GM12878 (cell line): ENCODE data around the gene GABRB3. TPM values are rescaled to one million over a fixed set of nuclear protein-coding genes. Genes with fewer than 3 reads are reported as not detected.

Experiments used
- ATAC-seq: fragments of 200-7000 bp; cut with Tn5 transposase; 3 replicates; pipeline ENCODE4 v1.9.1; 2020; ENCODE audit warnings: mild to moderate bottlenecking, moderate library complexity
- BruUV-seq: library from RNA; stranded (reverse); fragments of 400-500 nt; replicated peaks from 2 replicates; lab custom pipeline; 2021; lab: Mats Ljungman, UMichigan
- CTCF ChIA-PET: fragments of 300-600 bp; sonication (Branson Sonifier 250); formaldehyde crosslinking; extraction: SDS; loops from one replicate; lab custom pipeline; 2021; ENCODE audit warnings: inconsistent platforms; lab: Yijun Ruan, JAX
- POLR2A ChIA-PET: fragments of 350-600 bp; formaldehyde crosslinking; extraction: SDS; loops from one replicate; lab custom pipeline; 2021; ENCODE audit warnings: inconsistent platforms; lab: Charles Lee
- RAD21 ChIA-PET: fragments of 300-600 bp; sonication (Branson Sonifier 250); formaldehyde crosslinking; loops from one replicate; lab custom pipeline; 2023; ENCODE audit warnings: antibody characterized with exemption; ENCODE audit not compliant: unreplicated experiment; lab: Charles Lee
- SMC1A ChIA-PET: fragments of 300-600 bp; sonication (Branson Sonifier 250); formaldehyde crosslinking; loops from one replicate; lab custom pipeline; 2023; ENCODE audit not compliant: unreplicated experiment, uncharacterized antibody; lab: Charles Lee
- DNase-seq: peaks from one replicate; pipeline ENCODE4 v3.0.0-alpha.2; 2011; ENCODE audit warnings: low read depth, low spot score
- FAIRE-seq: peaks from 3 replicates; lab custom pipeline; 2011; peaks lifted over from hg19 to GRCh38; lab: Jason Lieb, UNC
- H2AFZ ChIP-seq: 2 replicates; pipeline ENCODE4 v1.6.0; 2011; ENCODE audit warnings: low read depth, low read length, control low read depth; ENCODE audit not compliant: control insufficient read depth
- H3K27ac ChIP-seq: 2 replicates; pipeline ENCODE4 v1.5.1; 2011; ENCODE audit warnings: control low read depth; ENCODE audit not compliant: control insufficient read depth, insufficient read depth
- H3K27me3 ChIP-seq, 2 experiments: replicated peaks in 1 of 2; 2 replicates each; pipeline versions ENCODE4 v1.6.0 to v1.6.1; 2011; ENCODE audit warnings: low read length in 1 of 2; ENCODE audit not compliant: control insufficient read depth in 2 of 2, insufficient read depth in 2 of 2
- H3K36me3 ChIP-seq, 2 experiments: 2 replicates each; pipeline ENCODE4 v1.5.1; 2011; ENCODE audit warnings: low read length in 1 of 2; ENCODE audit not compliant: control insufficient read depth in 2 of 2, insufficient read depth in 2 of 2
- H3K4me1 ChIP-seq: 2 replicates; pipeline ENCODE4 v1.6.1; 2011; ENCODE audit warnings: mild to moderate bottlenecking, low read length, moderate library complexity, mixed read lengths; ENCODE audit not compliant: control insufficient read depth, insufficient read depth
- H3K4me2 ChIP-seq: 2 replicates; pipeline ENCODE4 v1.6.0; 2011; ENCODE audit warnings: control low read depth; ENCODE audit not compliant: control insufficient read depth, insufficient read depth
- H3K4me3 ChIP-seq: fragments of 200-600 bp; sonication (generic); 2 replicates; pipeline ENCODE4 v1.5.1; 2016
- H3K79me2 ChIP-seq: 2 replicates; pipeline ENCODE4 v1.6.0; 2011; ENCODE audit warnings: low read length; ENCODE audit not compliant: control insufficient read depth, insufficient read depth
- H3K9ac ChIP-seq: 2 replicates; pipeline ENCODE4 v1.8.0; 2011; ENCODE audit warnings: low read length, control low read depth, mixed read lengths; ENCODE audit not compliant: control insufficient read depth, insufficient read depth
- H3K9me3 ChIP-seq: replicated peaks from 3 replicates; pipeline ENCODE4 v1.5.1; 2011; ENCODE audit warnings: mild to moderate bottlenecking, low read length; ENCODE audit not compliant: control insufficient read depth, insufficient read depth
- H4K20me1 ChIP-seq: 2 replicates; pipeline ENCODE4 v1.6.0; 2011; ENCODE audit not compliant: control insufficient read depth, insufficient read depth
- ATF2 ChIP-seq: IDR thresholded peaks from 2 replicates; pipeline ENCODE4 v1.6.1; 2012; ENCODE audit warnings: low read length, inconsistent platforms
- BACH1 ChIP-seq: fragments of 450-650 bp; IDR thresholded peaks from 2 replicates; pipeline ENCODE4 v1.6.1; 2017; ENCODE audit warnings: mild to moderate bottlenecking, borderline replicate concordance
- CBX5 ChIP-seq: sonication (generic); IDR thresholded peaks from 2 replicates; pipeline ENCODE4 v1.6.1; 2016; ENCODE audit warnings: low read depth, moderate library complexity, mild to moderate bottlenecking, inconsistent platforms
- E4F1 ChIP-seq: fragments of 450-650 bp; IDR thresholded peaks from 2 replicates; pipeline ENCODE4 v1.6.1; 2018; ENCODE audit warnings: borderline replicate concordance, mild to moderate bottlenecking; ENCODE audit not compliant: partially characterized antibody
- ETV6 ChIP-seq, 2 experiments: fragments of 450-650 bp in 1 of 2; IDR thresholded peaks in 1 of 2; conservative IDR thresholded peaks in 1 of 2; 2 replicates each; pipeline ENCODE4 v1.6.1; 2014; ENCODE audit warnings: antibody characterized with exemption in 1 of 2, borderline replicate concordance in 1 of 2, low read depth in 1 of 2, mild to moderate bottlenecking in 1 of 2, moderate library complexity in 1 of 2
- HSF1 ChIP-seq: fragments of 150-350 bp; IDR thresholded peaks from 2 replicates; pipeline ENCODE4 v1.6.1; 2014; ENCODE audit warnings: mild to moderate bottlenecking, low read depth, low read length
- MLLT1 ChIP-seq: fragments of 450-650 bp; IDR thresholded peaks from 2 replicates; pipeline ENCODE4 v1.6.1; 2016; ENCODE audit warnings: mild to moderate bottlenecking
- MTA2 ChIP-seq: fragments of 450-650 bp; IDR thresholded peaks from 2 replicates; pipeline ENCODE4 v1.6.1; 2016; ENCODE audit warnings: low read depth, mild to moderate bottlenecking, moderate library complexity
- MXI1 ChIP-seq: fragments of 150-350 bp; IDR thresholded peaks from 2 replicates; pipeline ENCODE4 v1.6.1; 2011; ENCODE audit warnings: low read depth, mild to moderate bottlenecking, inconsistent platforms, low read length, improper control_type of control experiment
- PKNOX1 ChIP-seq: fragments of 450-650 bp; IDR thresholded peaks from 2 replicates; pipeline ENCODE4 v1.6.1; 2016; ENCODE audit warnings: mild to moderate bottlenecking
- POLR2AphosphoS2 ChIP-seq: IDR thresholded peaks from 2 replicates; pipeline ENCODE4 v1.6.1; 2011; ENCODE audit warnings: low read depth, mild to moderate bottlenecking, low read length, improper control_type of control experiment, moderate library complexity
- RAD51 ChIP-seq: fragments of 450-650 bp; IDR thresholded peaks from 2 replicates; pipeline ENCODE4 v1.6.1; 2016; ENCODE audit warnings: moderate library complexity, mild to moderate bottlenecking, inconsistent platforms
- SMC3 ChIP-seq: IDR thresholded peaks from 2 replicates; pipeline ENCODE4 v1.6.1; 2011; ENCODE audit warnings: low read length, improper control_type of control experiment, borderline replicate concordance
- SREBF1 ChIP-seq: IDR thresholded peaks from 2 replicates; pipeline ENCODE4 v1.6.1; 2012; ENCODE audit warnings: mild to moderate bottlenecking, low read length
- STAT1 ChIP-seq: fragments of 450-650 bp; conservative IDR thresholded peaks from 2 replicates; pipeline ENCODE4 v1.6.1; 2014; ENCODE audit warnings: antibody characterized with exemption, mild to moderate bottlenecking
- WGBS: methylation state at CpG from one replicate; pipeline ENCODE4 v1.1.6; 2016; ENCODE audit warnings: low lambda C conversion rate; ENCODE audit not compliant: insufficient replicate concordance, insufficient coverage; ENCODE audit errors: missing lambda C conversion rate; 5-methylcytosine and 5-hydroxymethylcytosine counted together
- in situ Hi-C: fragments of 300-500 bp; cut with MboI; formaldehyde crosslinking; loops from 9 replicates; pipeline ENCODE4 v1.14.3; 2018; ENCODE audit warnings: mixed read lengths
- intact Hi-C: fragments of 100-400 bp; cut with micrococcal nuclease; formaldehyde crosslinking; loops from one replicate; pipeline ENCODE4 v1.14.2; 2022; ENCODE audit not compliant: unreplicated experiment
- polyA plus RNA-seq, 11 experiments: library from polyadenylated mRNA; depleted of rRNA in 4 of 11; unstranded in 6 of 11; stranded (reverse) in 5 of 11; fragments of >200 nt; fragmentation: Nextera tagmentation in 4 of 11; fragmentation: Illumina TruSeq in 1 of 11; extraction: Ambion mirVana in 4 of 11; extraction: Trizol in 1 of 11; gene quantifications; 1 replicate in 1 of 11; 2 replicates in 10 of 11; pipeline versions ENCODE4 v1.2.1 to v1.2.3, GENCODE V29; 2011 to 2016; ENCODE audit warnings: inconsistent platforms in 2 of 11, missing spikeins in 2 of 11, low read depth in 1 of 11
- total RNA-seq, 4 experiments: library from RNA; depleted of rRNA in 3 of 4; stranded (reverse); fragments of >200 nt in 3 of 4; fragmentation: Illumina TruSeq in 1 of 4; extraction: Trizol in 1 of 4; gene quantifications; 2 replicates each; pipeline versions ENCODE4 v1.2.1 to v1.2.3, GENCODE V29; 2013 to 2021

The GABRB3 gene
- total and polyA plus RNA-seq, 10 of the 15 experiments (the other 5 are each of a cell fraction or from before 2014, with no cell fraction given), result 0.05 to 0.08 (median 0.05) TPM; not detected in 7

- ChIA-PET SMC1A (no interaction called here), RAD21 (no interaction called here), CTCF (no interaction called here), POLR2A (no interaction called here)
- ATAC-seq, result no peak
- BruUV-seq, result no TSS peak
- Histone ChIP-seq H2AFZ (no peak overlapping the region), H3K27me3 (no peaks in the 10 kb centered on the region), H3K4me1 (no peaks in the 10 kb centered on the region), H3K36me3 (no peaks in the 10 kb centered on the region), H4K20me1 (no peaks in the 10 kb centered on the region), H3K4me2 (no peak overlapping the region), H3K9ac (no peak overlapping the region), H3K4me3 (no peak overlapping the region), H3K79me2 (no peaks in the 10 kb centered on the region), H3K27ac (no peak overlapping the region), H3K9me3 (no peaks in the 10 kb centered on the region)
- 26% methylated on average over 15 of the region's 15 CpGs for WGBS
- TF ChIP-seq STAT1 (no peak), POLR2AphosphoS2 (no peak), SREBF1 (no peak), MTA2 (no peak), CBX5 (no peak), ATF2 (no peak), BACH1 (no peak), SMC3 (no peak), ETV6 (conservative IDR thresholded peaks at IDR 0.05 in 1 of 2, IDR thresholded peaks at IDR 0.05 in 1 of 2; ENCODE audit: borderline replicate concordance in 1 of 2, low read depth in 1 of 2) (no peak), MXI1 (no peak), E4F1 (no peak), MLLT1 (no peak), HSF1 (no peak), PKNOX1 (no peak), RAD51 (no peak)
- no peak for DNase-seq
- intact Hi-C loops, result no loop called here
- in situ Hi-C loops, result no loop called here
- no peak for FAIRE-seq
Observed at GRCh38 chr15:26807517-26808427, 34.9 kb upstream of the GABRB3 start.
